ENCODE results near the gene CD320. TPM values are rescaled to one million over a fixed set of nuclear protein-coding genes. Genes with fewer than 3 reads are reported as not detected.
A peak's percentile ranks its signal among the peaks of the same experiment; 100 is the strongest.

The CD320 gene
- total RNA-seq, 1 donor from 2014 or later = 31.0 TPM

DNA sequence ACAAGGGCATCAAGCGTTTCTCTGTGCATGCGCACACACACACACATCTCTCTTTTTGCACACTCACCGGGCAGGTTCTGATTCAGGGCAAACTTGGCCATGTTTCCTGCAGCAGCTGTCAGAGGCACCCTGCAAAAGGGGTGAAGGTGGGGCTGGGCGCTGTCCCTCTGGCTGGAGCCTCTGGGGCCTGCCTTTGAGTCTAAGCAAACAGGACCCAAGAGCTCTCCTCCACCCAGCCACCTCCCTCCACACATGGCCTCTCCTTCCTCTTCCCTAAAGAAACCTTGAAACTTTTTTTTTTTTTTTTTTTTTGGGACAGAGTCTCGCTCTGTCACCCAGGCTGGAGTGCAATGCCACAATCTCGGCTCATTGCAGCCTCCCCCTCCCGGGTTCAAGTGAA is 29.6 kb upstream of the CD320 start:
- DNase-seq = no peak
- H3K4me1 ChIP-seq = peaks cover 55% of the 10 kb centered on the region
- no peak overlapping the region for H3K27ac ChIP-seq
- no peak for ATAC-seq
- TF ChIP-seq, protein P1, sequence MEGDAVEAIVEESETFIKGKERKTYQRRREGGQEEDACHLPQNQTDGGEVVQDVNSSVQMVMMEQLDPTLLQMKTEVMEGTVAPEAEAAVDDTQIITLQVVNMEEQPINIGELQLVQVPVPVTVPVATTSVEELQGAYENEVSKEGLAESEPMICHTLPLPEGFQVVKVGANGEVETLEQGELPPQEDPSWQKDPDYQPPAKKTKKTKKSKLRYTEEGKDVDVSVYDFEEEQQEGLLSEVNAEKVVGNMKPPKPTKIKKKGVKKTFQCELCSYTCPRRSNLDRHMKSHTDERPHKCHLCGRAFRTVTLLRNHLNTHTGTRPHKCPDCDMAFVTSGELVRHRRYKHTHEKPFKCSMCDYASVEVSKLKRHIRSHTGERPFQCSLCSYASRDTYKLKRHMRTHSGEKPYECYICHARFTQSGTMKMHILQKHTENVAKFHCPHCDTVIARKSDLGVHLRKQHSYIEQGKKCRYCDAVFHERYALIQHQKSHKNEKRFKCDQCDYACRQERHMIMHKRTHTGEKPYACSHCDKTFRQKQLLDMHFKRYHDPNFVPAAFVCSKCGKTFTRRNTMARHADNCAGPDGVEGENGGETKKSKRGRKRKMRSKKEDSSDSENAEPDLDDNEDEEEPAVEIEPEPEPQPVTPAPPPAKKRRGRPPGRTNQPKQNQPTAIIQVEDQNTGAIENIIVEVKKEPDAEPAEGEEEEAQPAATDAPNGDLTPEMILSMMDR (IDR thresholded peaks at IDR 0.05) = no peak
- no peaks in the 10 kb centered on the region for H3K9me3 ChIP-seq
- intact Hi-C loops (cut with DNase I) = no loop called here
- peaks cover 16% of the 10 kb centered on the region for H3K36me3 ChIP-seq
- no peak overlapping the region for H3K4me3 ChIP-seq
- peaks cover 29% of the 10 kb centered on the region for H3K27me3 ChIP-seq (ENCODE audit: low read depth)

DNA sequence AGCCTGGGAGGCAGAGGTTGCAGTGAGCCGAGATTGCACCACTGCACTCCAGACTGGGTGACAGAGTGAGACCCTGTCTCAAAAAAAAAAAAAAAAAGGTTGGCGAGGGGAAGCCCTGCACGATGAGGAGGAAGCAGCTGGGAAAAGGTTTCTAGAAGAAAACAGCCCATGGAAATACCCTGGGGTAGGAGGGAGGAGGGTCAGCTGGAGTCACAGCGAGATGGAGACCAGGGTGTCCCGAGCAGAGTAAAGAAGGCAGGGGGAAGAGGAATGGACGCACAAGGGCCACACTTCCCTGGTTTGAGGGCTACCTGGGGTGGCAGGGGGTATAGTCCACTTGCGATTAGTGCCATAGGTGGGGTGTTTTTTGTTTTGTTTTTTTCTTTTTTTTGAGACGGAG is 28.5 kb upstream of the CD320 start:
- TF ChIP-seq, protein P1 (IDR thresholded peaks at IDR 0.05) = no peak
- intact Hi-C loops (cut with DNase I) = no loop called here

DNA sequence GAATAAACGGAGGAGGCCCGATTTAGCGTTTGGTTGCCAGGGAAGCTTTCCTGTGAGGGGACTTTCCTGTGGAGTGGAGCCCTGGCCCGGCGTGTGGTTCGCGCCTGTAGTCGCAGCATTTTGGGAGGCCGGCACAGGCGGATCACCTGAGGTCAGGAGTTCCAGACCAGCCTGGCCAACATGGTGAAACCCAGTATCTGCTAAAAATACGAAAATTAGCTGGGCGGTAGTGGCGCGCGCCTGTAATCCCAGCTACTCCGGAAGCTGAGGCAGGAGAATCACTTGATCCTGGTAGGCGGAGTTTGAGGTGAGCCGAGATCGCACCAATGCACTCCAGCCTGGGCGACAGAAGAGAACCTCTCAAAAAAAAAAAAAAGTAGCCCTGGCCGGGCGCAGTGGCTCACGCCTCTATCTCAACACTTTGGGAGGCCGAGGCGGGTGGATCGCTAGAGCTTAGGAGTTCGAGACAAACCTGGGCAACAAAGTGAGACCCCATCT is 28.0 kb upstream of the CD320 start:
- DNase-seq = no peak
- no peaks in the 10 kb centered on the region for H3K9me3 ChIP-seq
- no peak overlapping the region for H3K27ac ChIP-seq
- TF ChIP-seq, protein P1 (IDR thresholded peaks at IDR 0.05) = no peak
- ATAC-seq = no peak
- peak overlapping the region; percentile 37 for H3K4me3 ChIP-seq
- H3K36me3 ChIP-seq = peaks cover 23% of the 10 kb centered on the region
- intact Hi-C loops (cut with DNase I) = no loop called here
- H3K4me1 ChIP-seq = peaks cover 41% of the 10 kb centered on the region
- H3K27me3 ChIP-seq (ENCODE audit: low read depth) = peaks cover 30% of the 10 kb centered on the region

More for the DNA sequence above, 28.5 kb upstream of the CD320 start:
- peaks cover 18% of the 10 kb centered on the region for H3K36me3 ChIP-seq
- ATAC-seq = no peak
- no peaks in the 10 kb centered on the region for H3K9me3 ChIP-seq
- no peak overlapping the region for H3K4me3 ChIP-seq
- H3K4me1 ChIP-seq = peaks cover 45% of the 10 kb centered on the region
- DNase-seq = no peak
- H3K27ac ChIP-seq = no peak overlapping the region
- H3K27me3 ChIP-seq (ENCODE audit: low read depth) = peaks cover 30% of the 10 kb centered on the region

DNA sequence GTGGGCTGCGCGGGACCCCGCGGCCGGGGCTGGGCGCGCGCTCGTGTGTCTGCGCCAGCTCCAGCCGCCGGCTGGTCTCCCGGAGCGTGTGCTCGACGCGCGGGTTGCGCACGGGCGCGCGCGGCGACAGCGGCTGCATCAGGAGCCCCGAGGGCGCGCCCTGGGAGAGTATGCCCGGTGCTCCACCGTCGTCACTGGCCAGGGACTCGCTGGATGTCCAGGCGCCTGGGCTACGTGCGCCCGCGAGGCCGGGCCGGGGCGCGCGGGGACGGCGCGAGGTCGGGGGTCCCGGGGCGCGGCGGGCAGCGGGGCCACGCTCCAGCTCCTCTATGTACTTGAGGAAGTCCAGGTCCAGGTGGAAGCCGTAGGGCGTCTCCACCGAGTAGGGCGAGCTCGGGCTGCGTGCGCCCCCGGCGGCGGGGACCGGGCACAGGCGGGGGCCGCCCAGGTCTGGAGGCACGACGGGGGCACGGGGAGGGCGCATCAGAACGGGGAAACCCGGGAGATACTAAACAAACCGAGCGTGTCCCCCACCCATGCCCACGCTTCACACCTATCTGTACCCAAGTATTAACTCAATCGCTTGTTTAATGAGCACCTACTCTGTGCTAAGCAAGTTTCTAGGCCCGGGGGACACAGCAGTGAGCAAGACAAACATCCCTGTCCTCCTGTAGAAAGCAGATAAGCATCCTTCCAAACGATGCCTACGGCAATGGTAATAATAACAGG is 27.3 kb upstream of the CD320 start:
- Histone ChIP-seq H3K27me3 (ENCODE audit: low read depth) (peaks cover 30% of the 10 kb centered on the region), H3K4me3 (peak overlapping the region; percentile 37), H3K9me3 (no peaks in the 10 kb centered on the region), H3K4me1 (peaks cover 38% of the 10 kb centered on the region), H3K27ac (no peak overlapping the region), H3K36me3 (peaks cover 24% of the 10 kb centered on the region)
- intact Hi-C loops (cut with DNase I) = no loop called here
- no peak for DNase-seq
- TF ChIP-seq, protein P1 (IDR thresholded peaks at IDR 0.05) = no peak
- peak in 1 of 2 donors; percentile 50 for ATAC-seq

DNA sequence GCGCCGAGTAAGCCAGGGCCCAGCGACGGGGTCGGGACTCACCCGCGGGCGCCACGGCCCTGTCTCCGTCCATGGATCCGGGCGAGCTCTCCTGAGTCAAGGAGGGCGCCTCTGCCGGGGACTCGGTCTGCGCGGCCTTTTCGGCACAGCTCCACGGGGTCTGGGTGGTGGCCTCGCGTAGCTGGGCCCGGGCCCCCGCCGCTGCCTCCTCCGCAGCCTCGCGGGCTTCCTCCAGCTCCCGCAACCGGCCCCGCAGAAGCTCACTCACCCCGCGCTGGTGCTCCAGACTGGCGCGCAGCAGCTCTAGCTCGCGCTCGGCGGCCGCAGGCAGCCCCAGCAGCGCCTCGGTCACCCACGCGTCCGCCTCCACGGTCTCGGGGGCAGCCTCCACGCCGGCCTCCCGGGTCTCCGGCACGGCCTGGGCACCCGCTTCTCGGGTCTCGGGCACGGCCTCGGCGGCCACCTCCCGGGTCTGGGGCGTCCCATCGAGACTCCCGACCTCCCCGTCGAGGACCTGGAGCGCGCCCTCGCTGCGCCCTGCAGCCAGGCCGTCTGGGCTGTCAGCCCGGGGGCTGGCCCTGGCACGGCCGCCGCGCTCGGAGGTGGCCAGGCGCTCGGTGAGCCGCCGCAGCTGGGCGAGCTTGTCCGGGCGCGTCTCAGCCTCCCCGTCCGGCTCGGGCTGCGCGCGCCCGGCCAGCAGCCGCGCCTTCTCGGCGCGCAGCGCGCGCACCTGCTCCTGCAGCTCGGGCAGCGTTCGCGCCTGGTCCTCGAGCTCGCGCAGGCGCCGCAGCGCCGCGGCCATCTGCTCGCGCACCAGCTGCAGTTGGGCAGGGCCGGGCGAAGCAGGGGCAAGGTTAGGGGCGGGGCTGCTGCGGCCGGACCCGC is 26.5 kb upstream of the CD320 start:
- no peak overlapping the region for H3K27ac ChIP-seq
- ATAC-seq (peak; percentile 81 to 84), DNase-seq (peak; percentile 73)
- peaks cover 30% of the 10 kb centered on the region for H3K4me1 ChIP-seq
- TF ChIP-seq, protein P1 (IDR thresholded peaks at IDR 0.05) = no peak
- H3K4me3 ChIP-seq = peak overlapping the region; percentile 37
- peaks cover 30% of the 10 kb centered on the region for H3K27me3 ChIP-seq (ENCODE audit: low read depth)
- peaks cover 29% of the 10 kb centered on the region for H3K36me3 ChIP-seq
- H3K9me3 ChIP-seq = no peaks in the 10 kb centered on the region
- intact Hi-C loops (cut with DNase I) = no loop called here

Measured in lower lobe of right lung (tissue), 2 donors.